ENCODE results near the gene IGBP1.
"Not testable (repeated sequence)": the region's sequence is repeated elsewhere in the genome, so short reads cannot be mapped to it uniquely, and the experiment has no call there.

Gene IGBP1

DNA sequence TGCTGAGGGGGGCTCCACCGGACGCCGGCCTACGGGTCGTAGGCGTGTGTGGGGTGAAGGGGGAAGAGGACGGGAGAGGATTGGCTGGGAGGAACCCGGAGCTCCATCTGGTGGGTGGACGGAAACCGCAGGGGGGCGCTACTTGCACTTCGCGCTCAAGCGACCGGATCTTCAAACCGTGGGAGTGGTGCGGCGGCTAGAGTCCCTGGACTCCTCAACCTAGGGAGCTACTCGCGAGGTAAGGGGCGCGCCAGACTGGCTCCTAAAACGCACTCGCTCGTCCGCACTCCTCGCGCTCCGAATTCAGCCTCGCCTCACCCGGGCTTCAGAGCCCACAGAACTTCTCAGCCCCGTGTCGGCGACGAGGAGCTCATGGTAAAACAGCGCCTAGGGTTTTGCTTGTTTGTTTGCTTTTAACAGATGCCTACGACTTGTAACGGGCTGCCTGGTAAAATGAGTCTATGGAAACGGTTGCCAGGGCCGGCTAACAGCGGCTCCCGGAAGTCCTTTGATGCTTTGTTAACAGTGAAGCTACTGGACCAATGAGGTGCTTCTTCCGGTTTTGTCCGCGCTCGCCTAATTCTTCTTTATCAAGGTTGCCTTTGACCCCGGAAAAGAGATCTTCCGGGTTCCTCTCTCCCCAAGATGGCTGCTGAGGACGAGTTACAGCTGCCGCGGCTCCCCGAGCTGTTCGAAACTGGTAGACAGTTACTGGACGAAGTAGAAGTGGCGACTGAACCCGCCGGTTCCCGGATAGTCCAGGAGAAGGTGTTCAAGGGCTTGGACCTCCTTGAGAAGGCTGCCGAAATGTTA is at the start of gene IGBP1:
TSS of gene IGBP1 (plus strand) at position 145 of the 813 bp plus-strand sequence. CDS start at position 646, 501 bp downstream.
- peak; percentile 44 for DNase-seq (ENCODE audit: low read depth, low spot score)
- H3K27ac ChIP-seq = peak within 1 kb of the TSS; percentile 70

DNA sequence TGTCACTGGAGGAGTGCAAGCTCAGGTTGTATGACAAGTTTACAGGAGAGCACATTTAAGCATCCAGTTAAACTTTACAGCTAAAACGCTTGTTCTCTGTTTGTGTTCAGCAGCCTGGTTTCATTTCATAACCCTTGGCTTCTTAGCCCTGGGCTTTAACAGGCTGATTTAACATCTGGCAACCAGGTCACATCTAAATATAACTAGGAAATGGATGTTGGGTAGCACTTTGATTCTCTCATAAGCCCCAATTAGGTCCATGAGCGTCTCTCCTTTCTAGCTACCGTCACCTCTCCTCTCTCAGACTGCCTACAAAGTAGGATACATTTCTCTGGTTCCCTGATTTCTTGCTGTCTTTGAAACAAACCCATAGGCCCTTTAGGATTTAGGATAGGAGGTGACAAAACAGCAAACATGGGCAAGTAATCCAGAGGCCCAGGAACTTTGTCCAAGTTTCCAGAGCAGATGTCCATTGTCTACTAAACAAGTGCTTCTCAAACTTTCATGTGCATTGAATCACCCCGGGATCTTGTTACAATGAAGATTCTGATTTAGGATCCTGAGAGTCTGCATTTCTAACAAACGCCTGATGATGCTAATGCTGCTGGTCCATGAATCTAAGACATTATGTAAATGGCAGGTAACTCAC is 48.5 kb upstream of the IGBP1 start:
- no peak for DNase-seq (ENCODE audit: low read depth, low spot score)
- H3K27ac ChIP-seq = no peak overlapping the region

GRCh38 chrX:70087857-70088630 is 45.2 kb upstream of the IGBP1 start:
- no peak for DNase-seq (ENCODE audit: low read depth, low spot score)
- H3K27ac ChIP-seq = no peak overlapping the region

DNA sequence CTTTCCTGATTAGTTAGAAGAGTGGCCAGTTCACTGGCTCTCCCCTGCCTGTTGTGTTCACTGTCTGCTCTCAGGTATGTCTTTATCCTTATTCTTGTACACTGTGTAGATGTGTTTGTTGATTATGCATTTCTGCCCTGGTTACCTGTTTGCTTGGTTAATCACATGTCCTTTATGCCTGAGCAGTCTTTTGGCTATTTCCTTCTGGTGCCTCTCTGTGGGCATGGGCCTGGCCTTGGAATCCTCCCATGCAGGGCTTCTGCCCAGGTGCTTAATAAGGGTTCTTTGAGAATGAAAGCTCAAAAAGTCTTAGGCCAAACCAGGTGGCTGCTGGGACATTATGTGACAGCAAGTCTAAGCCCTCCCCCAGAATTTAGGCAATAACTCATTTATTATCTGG is 44.5 kb upstream of the IGBP1 start:
- no peak for DNase-seq (ENCODE audit: low read depth, low spot score)
- no peak overlapping the region for H3K27ac ChIP-seq

GRCh38 chrX:70089604-70090297 is 43.5 kb upstream of the IGBP1 start:
- no peak overlapping the region for H3K27ac ChIP-seq
- DNase-seq (ENCODE audit: low read depth, low spot score) = no peak

DNA sequence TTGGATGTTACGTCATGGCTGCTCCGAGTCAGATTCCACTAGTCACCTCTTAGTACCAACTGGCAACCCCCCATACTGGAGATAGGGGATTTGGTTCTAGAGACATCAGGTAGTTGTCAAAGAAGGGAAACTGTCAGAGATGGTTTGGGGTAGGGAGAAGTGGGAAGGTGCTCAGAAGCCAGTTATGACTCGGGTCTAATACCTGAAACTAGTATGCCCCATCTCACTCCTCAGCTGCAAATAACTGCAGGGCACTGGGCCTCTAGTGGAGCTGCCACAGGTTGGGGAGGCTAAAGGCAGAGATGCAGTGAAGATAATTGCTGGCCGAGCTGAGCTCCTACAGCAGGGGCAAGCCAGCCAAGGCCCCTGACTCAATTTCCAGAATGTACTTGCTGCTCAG is 41.0 kb upstream of the IGBP1 start:
- no peak for DNase-seq (ENCODE audit: low read depth, low spot score)
- H3K27ac ChIP-seq = no peak overlapping the region

- DNase-seq (ENCODE audit: low read depth, low spot score) = no peak
- no peak overlapping the region for H3K27ac ChIP-seq
These were observed 37.2 kb upstream of the IGBP1 start for GRCh38 chrX:70096052-70096451.

GRCh38 chrX:70105229-70105628 is 28.0 kb upstream of the IGBP1 start:
- H3K27ac ChIP-seq = no peak overlapping the region
- DNase-seq (ENCODE audit: low read depth, low spot score) = no peak

- not testable (repeated sequence) for DNase-seq (ENCODE audit: low read depth, low spot score); H3K27ac ChIP-seq
These were observed 21.7 kb upstream of the IGBP1 start for GRCh38 chrX:70111436-70112026.

- DNase-seq (ENCODE audit: low read depth, low spot score) = peak; percentile 31
- peak overlapping the region; percentile 15 for H3K27ac ChIP-seq
These were observed 15.5 kb upstream of the IGBP1 start for GRCh38 chrX:70117738-70118137.

DNA sequence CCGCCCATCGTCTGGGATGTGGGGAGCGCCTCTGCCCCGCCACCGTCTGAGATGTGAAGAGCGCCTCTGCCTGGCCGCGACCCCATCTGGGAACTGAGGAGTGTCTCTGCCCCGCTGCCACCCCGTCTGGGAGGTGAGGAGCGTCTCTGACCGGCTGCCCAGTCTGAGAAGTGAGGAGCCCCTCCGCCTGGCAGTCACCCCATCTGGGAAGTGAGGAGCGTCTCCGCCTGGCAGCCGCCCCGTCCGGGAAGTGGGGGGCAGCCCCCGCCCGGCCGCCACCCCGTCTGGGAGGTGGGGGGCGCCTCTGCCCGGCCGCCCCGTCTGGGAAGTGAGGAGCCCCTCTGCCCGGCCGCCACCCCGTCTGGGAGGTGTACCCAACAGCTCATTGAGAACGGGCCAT is 10.2 kb upstream of the IGBP1 start:
- DNase-seq (ENCODE audit: low read depth, low spot score); H3K27ac ChIP-seq: not testable (repeated sequence)

DNA sequence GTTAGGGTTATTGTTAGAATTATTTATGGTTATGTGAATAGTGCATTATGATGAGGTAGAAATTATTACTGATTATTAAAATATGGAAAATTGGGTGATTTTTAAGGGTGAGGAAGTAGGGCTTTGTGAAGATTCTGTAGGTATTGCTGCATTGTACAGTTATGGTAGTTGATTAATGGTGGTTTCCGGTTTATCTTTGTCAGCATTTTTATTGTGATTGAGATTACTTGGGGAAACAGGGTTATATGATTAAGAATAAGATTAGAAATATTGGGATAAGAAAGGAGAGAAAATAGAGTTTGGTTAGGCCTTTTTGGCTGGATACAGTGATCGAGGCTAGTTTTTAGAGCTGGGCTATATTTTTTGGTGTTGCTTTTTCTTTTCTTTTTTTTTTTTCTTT is 8.6 kb upstream of the IGBP1 start:
- no peak for DNase-seq (ENCODE audit: low read depth, low spot score)
- H3K27ac ChIP-seq = no peak overlapping the region

- H3K27ac ChIP-seq = no peak overlapping the region
- DNase-seq (ENCODE audit: low read depth, low spot score) = no peak
These were observed 5.2 kb upstream of the IGBP1 start for GRCh38 chrX:70128071-70128470.

DNA sequence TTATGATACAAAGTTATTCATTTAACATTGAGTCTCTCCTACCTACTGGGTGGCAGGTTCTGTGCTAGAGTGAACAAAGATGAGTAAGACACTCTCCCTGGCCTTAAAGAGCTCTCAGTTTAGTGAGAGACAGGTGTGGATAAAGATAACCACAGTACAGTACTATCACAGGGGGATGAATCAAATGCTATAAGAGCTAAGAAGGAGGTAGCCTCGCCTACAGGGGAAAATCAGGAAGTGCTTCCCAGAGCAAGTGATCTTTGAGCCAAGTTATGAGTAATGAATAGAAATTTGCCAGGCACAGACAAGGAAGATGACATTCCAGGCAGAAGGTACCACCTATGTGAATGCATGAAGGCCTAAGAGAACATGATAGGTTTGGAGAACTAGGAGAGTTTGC is 3.4 kb upstream of the IGBP1 start:
- DNase-seq (ENCODE audit: low read depth, low spot score) = peak; percentile 8
- no peak overlapping the region for H3K27ac ChIP-seq

DNA sequence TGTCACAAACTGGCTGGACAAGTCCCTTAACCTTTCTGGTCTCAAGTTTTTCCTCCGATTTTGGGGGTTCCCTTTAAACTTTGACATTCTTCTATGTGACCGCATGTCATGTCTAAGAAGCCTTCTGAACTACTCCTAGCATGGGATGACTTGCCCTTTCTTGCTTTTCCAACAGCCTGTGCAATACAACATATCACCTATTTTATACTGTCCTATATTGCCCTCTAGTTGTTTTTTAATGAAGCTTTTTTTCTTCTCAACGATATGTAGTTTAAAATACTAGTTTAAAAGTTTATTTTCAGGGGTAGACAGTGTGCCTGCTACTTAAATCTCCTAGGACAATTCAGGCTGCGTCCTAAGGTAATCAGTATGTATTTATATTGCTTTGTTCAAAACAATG is 1.0 kb upstream of the IGBP1 start:
- DNase-seq (ENCODE audit: low read depth, low spot score) = no peak
- no peak overlapping the region for H3K27ac ChIP-seq

DNA sequence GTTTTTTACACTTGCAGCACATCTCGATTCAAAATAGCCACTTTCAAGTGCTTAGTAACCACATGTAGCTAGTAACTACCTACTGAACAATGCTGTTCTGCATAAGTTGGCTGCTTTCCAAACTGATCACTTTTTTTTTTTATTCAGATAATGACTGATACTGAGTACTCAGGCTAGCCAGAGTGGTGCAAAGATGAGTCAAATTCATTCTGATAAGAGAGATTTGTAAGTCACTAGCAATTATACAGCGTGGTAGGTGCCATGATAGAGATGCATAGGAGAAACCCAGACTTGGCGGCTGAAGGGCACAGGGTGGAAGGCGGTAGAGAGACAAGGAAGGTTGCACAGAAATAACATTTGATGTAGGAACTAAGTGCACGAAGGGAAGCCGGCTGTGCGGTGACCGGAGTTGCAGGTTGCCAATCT is 357 bp upstream of the IGBP1 start:
- DNase-seq (ENCODE audit: low read depth, low spot score) = no peak
- H3K27ac ChIP-seq = peak overlapping the region; percentile 70

- DNase-seq (ENCODE audit: low read depth, low spot score) = no peak
These were observed 850 bp downstream of the IGBP1 start for GRCh38 chrX:70134116-70134477.

GRCh38 chrX:70138622-70139021 is 5.4 kb downstream of the IGBP1 start:
- H3K27ac ChIP-seq = no peak overlapping the region
- DNase-seq (ENCODE audit: low read depth, low spot score) = no peak

More at GRCh38 chrX:70134116-70134477, 850 bp downstream of the IGBP1 start:
- H3K27ac ChIP-seq = peak overlapping the region; percentile 70

DNA sequence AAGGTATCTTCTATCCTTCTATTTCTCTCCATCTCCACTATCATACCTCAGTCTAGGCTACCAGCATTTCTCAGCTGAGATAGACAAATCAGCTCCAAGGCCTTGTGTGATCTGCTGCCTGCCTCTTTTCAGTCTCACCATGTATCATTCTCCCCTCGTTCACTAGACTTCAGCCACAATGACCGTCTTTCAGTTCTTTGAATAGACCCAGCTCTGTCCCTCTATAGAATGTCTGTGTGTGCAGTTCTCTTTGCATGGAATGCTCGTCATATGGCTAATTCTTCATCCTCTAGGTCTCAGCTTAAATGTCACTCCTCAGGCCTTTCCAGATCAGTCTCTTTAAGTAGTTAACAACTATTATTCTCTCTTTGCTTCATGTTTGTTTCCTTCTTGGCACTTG is 6.5 kb downstream of the IGBP1 start:
- H3K27ac ChIP-seq = no peak overlapping the region
- no peak for DNase-seq (ENCODE audit: low read depth, low spot score)

GRCh38 chrX:70141373-70141772 is 8.1 kb downstream of the IGBP1 start:
- no peak overlapping the region for H3K27ac ChIP-seq
- no peak for DNase-seq (ENCODE audit: low read depth, low spot score)

Data from epithelial cell of prostate (primary cell).